ENCODE data around the gene SLC35F6.

The SLC35F6 gene, protein sequence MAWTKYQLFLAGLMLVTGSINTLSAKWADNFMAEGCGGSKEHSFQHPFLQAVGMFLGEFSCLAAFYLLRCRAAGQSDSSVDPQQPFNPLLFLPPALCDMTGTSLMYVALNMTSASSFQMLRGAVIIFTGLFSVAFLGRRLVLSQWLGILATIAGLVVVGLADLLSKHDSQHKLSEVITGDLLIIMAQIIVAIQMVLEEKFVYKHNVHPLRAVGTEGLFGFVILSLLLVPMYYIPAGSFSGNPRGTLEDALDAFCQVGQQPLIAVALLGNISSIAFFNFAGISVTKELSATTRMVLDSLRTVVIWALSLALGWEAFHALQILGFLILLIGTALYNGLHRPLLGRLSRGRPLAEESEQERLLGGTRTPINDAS

DNA sequence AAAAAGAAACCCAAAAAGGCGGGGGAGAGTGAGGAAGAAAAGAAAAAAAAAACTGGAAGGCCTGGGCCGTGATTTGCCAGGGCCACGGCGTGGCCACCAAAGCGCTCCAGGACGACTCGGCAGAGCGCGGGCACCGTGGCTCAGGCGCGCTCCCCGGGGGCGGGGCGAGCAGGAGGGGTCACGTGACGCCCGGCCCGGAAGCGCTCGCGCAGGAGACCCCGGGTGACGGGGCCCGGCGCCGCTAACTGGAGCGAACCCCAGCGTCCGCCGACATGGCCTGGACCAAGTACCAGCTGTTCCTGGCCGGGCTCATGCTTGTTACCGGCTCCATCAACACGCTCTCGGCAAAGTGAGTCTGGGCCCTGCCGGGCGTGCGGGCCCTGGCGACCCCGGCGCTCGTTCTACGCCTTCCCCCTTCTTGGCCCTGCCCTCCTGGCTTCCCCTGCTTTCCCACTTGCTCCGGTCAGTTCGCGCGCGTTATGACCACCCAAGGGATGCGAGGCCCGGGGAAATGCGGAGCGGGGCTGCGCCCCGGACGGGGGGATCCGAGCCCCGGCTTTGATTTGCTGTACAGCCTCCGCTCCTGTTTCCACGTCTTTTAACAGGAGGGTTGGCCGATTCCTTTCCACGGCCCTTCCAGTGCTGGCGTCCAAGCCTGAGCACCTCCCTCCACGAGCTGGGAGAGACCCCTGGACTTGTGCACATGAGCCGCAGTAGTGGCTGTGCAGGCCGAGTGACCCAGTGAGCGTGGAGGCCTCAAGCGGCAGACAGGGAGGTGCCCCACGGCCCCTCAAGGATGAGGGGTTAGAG lies at the start of gene SLC35F6:
Gene SLC35F6, plus strand, starts transcription at position 207 of the 810 bp plus-strand sequence. Its CDS starts 66 bp downstream, at position 273.
- DNase-seq = peak; percentile 85

DNA sequence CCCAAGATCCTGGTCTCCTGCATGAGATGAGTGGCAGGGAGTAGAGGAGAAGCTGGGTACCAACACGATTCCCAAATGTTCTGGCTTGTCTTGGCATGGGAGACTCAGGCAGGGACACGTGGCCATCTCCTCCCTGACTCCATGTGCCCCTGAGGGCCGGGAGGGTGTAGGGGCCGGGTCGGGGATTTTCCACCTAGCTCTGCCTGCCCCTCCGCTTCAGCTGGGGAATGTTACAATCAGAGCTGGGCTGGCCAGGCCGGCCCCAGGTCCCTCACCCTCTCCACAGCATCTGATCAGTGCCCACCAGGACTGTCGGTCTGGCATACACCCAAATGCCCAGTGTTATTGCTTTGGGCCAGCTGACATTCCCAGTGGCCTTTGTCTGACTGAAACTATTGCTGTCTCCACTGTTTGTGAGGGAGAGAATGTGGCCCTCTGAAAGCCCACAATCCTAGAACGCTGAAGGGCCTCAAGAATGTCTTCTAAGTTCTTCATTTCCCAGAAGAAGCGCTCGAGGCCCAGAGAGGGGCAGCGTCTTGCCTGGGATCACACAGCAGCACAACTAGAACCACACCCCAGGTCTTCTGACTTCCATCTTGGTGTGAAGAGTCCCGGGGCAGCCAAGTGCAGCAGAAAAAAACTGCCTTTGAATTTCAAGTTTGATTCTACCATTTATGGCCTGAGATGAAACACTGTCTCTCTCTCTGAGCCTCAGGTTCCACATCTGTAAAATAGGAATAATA lies 48.4 kb upstream of the SLC35F6 start:
- no peak for DNase-seq

DNA sequence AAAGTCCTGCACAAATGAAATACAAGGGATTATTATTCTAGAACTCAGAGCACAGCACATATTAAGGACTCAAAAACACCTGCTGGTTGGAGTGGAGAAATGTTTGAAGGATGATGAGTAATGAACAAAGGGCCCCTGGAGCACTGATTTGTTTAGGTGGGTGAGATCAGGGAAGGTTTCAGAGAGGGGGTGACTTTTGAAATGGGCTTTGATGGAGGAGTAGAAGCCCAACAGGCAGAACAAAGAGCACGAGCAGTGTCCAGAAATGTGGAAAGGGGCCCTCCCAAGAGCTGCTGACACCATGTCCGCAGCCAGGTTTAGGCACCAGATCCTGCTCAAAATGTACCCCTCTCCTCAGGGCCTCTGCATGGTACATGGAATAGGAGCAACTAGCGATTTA lies 47.7 kb upstream of the SLC35F6 start:
- no peak for DNase-seq

DNA sequence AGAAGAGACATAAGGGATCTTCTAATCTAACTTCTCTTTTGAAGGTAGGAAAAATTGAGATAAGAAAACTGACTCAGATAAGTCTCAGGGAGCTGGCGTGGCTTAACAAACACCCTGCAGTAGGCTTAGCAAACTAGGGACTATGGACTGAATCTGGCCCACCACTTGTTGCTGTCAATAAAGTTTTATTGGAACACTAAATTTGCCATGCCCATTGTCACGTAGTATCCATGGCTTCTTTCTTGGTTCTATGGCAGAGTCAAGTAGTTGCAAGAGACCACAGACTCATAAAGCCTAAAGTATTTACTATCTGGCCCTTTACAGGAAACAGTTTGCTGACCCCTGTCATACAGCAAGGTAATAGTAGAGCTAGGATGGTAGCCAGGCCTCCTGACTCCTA lies 47.3 kb upstream of the SLC35F6 start:
- DNase-seq = no peak

DNA sequence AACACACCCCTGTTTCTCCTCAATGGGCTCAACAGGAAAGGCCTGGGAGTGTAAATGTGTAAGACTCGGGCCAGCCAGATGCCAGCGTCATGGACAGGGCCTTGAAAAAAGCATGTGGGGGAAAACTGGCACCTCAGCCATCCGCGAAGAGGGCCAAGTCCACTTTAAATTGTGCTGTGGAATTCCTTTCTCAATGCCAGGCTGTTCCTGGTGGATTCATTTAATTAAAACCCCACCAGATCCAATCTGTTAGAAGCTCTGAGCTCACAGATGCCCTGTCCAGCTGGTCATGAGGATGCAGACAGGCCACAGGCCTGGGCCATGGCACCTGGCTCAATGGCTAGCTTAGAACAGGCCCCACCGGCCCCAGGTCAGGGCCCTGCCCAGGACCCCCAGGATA lies 46.7 kb upstream of the SLC35F6 start:
- no peak for DNase-seq

DNA sequence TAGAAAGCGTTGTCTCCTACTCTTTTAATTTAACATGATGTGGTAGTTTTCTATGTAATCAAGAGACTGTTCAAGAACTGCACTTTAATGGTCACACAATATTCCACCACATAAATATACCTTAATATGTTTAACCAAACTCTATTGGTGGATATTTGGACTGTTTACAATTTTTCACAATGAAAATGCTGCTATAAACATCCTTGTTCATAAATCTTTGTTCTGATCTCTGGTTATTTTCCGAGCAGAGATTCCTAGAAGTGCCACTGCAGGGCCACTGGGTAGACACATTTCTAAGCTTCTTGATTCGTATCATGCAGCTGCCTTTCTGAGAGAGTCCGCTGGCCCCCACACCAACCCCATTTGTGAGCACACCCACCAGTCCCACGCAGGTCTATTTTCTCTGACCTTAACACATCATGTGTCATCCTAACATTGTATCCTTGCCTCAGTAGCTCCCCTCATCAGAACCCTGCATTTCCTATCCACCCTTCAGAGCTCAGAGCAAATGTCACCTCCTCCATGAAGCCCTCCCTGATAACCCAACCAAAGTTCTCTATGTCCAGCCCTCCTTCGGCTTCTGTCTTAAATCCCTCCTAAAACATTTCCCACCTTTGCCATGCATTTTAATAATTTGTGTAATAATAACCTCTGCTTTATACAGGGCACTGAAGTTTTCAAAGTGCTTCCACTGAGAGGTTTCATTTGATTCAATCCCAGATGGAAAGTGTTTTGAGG lies 45.0 kb upstream of the SLC35F6 start:
- DNase-seq = no peak

DNA sequence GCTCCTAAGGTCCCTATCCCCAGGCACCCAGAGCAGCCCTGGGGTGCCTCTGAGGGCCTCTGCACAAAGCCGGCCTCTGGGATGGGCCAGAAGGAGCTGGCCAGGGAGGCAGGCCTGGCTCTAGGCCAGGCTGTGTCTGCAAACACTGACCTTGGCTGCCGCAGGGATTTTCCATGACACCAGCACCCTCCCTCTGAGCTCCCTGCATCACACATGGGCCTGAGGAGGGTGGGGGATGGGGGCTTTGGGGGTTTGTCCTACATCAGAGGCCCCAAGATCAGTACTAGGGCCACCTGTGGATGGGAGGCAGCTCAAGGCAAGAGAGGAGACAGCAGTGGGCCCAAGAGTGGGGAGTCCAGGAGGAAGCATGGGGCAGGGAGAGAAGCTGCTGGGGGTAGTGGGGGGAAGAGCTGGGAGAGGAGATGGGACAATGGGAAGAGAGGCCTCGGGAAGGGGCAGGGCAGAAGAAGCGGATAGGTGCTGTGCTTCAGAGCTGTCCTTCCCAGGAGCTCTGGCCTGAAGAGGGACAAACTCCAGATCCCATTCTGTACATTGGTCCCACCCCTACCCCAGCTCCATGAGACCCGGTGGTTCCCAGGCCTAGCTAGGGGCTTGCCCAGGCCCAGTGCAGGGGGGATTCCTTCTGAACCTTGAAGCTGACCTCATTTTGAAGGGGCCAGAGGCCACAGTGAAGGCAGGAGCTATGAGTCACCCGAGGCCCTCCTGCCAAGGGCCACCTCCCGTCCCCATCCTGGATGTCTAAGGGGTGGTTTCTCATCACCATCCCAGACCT lies 43.6 kb upstream of the SLC35F6 start:
- DNase-seq = no peak

DNA sequence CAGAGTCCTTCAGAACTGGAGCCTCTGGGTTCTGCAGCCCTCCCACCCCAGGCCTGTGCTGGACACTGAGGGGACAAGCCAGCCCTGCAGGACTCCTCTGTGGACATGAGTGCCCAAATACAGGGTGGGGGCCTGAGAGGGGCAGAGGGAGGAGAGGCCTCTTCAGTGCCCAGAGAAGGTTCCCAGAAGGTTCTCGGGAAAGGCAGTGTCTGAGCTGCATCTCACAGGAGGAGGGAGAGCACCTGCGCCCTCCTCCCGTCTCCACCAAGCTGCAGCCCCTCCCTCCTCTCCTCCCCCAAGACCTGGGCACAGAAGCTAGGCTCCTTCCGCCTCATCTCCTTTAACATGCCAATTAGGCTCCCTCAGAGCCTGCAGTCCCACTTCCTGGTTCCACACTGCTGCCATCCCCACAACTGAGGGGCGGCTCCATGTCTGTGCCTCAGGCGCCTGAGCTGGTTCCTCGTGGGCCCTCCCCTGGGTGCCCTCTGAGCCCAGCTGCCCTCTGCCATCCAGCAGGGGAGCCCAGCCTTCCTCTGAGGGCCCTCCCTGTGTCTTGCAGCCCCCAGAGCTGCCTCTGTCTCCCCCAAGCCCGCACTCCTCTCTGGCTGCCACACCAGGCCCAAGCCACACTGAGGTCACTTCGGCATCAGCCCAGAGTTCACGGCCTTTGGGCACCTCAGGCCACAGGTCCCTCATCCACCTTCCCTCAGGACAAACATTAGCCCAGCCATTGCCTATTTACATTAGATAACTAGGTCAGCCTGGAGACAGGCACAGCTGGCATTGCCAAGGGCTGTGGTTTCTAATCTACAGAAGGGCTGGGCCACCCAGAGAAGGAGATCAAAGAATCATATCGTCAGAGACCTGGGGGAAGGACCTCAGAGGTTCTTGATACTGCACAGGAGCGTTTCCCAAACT lies 42.7 kb upstream of the SLC35F6 start:
- DNase-seq = no peak

DNA sequence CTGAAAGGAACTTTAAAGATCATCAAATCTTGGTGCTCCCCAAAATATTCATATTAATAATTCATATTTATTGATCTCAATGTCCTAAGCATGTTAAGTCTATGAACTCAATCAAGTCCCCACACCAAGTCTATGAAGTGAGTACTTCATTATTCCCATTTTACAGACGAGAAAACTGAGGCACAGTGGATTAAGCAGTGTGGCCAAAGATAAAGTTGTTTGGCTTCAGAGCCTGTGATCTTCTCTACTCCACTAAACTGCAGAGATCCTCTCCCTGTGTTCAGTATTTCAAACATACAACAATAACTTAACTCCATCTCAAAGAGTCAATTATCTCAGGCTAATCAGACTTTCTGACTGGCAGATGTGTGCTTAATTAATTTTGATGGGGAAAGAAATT lies 41.8 kb upstream of the SLC35F6 start:
- no peak for DNase-seq

DNA sequence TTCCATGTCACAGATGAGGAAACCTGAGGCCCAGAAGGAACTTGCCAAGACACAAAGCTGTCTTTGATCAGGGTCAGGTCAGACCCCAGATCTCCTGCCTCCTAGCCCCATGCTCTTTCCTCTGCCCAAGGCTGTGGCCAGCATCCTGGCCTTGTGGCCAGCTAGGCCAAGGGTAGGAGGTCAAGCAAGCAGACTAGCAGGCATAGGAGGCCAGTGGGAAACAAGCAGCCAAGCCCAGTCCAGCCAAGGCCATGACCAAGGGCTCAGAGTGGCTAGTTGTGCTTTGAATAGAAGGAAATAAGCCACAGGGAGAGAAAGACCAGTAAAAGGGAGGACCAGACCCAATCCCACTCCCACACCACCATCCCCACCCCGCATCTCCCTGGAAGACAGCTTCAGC lies 41.2 kb upstream of the SLC35F6 start:
- DNase-seq = no peak

DNA sequence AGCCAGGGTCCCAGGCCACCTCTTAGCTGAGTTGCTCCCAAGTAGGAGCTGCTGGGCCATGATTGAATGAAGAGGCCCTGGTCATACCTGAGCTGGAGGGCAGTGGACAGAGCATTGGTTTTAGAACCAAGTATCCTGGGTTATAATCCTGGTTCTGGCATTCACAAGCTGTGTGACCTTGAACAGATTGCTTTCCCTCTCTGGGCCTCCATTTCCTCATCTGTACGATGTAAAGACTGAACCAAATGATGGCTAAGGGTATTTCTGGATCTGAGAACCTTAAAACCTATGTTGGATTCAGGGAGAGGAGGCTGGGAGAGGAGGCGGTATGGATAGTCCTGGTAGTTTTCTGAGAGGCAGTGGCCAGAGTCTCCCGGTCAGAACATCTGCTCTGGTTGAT lies 40.6 kb upstream of the SLC35F6 start:
- DNase-seq = no peak

DNA sequence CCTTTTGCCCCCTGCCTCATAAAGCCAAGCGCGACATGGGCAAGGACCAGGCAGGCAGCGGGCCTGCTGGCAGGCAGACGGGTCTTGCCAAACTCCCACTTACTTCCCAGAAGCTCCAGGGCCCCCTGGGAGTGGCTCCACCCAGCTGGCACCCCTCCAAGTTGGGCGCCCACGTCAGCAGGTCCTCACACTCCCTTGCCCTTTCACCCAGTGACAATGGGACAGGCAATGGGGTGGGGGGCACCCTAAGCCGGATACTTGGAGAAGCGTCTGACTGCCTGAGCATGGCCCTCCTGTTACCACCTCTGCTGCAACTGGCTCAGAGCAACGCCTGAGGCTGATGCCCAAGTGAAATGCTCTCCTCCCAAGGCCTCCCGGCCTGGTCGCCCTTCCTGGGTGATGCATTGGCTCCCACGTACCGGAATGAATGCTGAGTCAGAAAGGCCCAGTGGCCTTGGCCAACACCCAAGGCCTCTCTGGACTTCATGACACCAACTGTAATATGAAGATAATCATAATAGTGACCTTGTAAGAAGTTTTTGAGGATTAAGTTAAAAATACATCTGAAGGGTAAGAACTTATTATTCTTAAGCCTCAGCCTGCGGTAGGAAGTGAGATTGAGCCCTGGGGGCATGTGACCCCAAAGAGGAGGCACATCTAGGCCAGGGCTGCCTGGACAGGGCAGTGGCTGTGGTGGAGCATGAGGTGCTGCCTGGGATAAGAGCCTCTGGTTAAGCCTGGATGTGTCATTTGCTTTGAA lies 39.9 kb upstream of the SLC35F6 start:
- no peak for DNase-seq

DNA sequence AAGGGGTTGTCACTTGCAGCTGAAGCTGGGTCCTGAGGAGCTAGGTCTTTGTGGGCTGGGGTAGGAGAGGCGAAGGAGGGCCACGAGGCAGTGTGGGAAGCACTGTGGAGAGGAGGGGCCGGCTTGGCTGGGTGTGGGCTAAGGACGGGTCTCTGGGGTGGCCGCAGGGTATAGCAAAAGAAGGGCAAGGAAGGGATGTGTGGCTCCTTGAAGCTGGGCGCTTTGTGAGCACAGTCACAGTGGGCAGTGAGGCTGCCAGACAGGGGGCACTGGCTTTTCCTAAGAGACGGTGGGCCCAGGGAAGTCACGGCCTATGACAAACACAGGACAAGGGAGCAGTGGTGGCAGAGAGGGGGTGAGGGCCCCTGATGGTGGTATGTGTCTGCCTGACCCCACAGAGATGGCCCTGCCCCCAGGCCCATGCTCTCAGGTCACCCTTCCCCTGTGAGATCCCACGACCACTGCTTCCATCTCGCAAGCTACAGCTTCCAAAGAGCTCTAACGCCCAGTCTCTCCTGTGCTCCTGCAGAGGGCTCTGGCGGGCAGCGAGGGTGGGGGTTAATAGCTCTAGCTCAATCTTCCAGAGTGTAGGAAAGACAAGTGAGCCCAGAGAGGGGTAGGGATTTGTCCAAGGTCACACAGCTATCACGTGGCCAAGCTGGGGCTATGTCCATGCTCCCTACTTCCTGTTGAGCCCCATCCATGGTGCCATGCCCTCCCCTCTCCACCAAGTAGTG lies 39.1 kb upstream of the SLC35F6 start:
- DNase-seq = no peak

DNA sequence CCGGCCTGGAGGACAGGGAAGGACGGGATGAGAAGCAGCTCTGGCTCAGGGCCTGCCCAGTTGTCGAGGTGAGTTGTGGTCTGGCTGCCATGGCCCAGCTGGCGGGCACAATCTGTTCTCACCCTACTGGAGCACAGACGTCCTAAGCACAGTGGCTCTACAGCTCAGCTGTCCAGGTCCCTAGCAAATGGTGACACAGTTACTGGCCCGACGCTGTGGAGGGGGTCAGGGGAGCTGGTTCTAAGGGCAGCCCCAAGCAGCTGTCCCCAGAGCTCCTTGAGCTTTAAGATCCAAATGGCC lies 38.6 kb upstream of the SLC35F6 start:
- no peak for DNase-seq

DNA sequence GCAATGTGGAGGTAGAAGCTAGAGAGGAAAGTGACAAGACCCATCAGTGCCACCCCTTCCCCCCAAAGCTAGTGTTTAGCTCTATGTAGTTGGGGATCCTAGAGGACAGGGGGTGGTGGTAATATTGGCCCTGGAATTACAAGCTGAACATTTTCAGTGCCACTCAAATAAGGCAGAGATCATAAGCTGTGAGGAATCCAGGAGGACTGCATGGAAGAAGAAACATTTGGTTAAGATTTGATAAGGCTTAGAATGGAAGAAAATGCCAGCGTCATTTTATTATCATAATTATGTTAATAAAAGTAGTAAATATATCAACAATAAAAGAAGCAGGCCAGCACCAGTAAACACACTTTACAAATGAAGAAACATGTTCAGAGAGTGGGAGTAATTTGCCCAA lies 37.9 kb upstream of the SLC35F6 start:
- no peak for DNase-seq

DNA sequence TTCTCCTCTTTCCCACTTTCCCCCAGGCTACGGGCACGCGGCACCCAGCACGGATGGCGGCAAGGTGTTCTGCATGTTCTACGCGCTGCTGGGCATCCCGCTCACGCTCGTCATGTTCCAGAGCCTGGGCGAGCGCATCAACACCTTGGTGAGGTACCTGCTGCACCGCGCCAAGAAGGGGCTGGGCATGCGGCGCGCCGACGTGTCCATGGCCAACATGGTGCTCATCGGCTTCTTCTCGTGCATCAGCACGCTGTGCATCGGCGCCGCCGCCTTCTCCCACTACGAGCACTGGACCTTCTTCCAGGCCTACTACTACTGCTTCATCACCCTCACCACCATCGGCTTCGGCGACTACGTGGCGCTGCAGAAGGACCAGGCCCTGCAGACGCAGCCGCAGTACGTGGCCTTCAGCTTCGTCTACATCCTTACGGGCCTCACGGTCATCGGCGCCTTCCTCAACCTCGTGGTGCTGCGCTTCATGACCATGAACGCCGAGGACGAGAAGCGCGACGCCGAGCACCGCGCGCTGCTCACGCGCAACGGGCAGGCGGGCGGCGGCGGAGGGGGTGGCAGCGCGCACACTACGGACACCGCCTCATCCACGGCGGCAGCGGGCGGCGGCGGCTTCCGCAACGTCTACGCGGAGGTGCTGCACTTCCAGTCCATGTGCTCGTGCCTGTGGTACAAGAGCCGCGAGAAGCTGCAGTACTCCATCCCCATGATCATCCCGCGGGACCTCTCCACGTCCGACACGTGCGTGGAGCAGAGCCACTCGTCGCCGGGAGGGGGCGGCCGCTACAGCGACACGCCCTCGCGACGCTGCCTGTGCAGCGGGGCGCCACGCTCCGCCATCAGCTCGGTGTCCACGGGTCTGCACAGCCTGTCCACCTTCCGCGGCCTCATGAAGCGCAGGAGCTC lies 36.2 kb upstream of the SLC35F6 start:
- DNase-seq = no peak

DNA sequence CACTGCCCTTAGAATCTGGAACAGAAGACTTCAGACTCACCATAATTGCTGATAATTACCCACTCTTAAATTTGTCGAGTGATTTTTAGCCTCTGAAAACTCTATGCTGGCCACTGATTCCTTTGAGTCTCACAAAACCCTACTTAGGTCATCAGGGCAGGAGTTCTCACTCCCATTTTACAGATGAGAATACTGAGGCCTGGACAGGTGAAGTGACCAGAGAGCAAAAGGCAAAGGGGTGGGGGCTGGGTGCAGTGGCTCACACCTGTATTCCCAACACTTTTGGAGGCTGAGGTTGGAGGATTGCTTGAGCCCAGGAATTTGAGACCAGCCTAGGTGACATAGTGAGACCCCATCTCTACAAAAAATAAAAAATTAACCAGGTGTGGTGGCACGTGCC lies 34.8 kb upstream of the SLC35F6 start:
- DNase-seq = no peak

DNA sequence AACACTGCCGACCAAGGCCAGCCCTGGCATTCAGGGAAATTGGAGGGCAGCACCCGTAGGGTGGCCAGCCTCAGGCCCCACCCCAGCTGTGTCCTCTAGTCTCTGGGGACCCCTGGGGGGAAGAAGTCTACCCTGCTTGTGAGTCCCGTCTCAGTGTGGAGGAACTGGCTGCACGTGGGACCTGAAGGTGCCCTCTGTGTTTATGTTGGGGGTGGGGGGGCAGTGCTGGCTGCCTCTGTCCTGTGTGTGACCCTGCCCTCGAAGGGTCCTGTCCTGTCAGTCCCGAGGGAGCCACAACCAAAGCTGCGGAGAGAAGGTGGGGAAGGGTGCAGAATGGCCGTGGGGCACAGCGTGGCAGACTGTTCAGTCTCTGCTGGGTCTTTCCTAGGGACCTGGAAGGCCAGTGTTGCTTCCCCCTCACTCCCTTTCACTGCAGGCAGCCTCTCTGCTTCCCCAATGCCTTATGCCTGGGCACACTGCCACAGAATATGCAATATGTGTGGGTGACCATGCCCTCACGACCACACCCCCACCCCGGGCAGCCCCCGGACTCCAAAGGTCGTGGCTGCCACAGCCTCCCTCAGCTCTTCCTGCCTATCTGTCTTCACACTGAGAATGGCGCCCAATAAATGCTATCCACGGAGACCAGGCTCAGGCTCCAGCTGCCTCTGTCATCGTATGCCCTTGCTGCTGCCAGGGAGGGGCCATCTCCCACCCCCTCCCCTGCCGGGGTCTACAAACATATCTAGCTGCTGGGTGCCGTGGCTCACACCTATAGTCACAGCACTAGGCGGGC lies 33.3 kb upstream of the SLC35F6 start:
- no peak for DNase-seq

Data from 8988T (cell line).